DMS153 treated with DMSO at 0.1 percent for 48 hours (cell line): Measurements from ENCODE around the gene LY9.
"Not testable (repeated sequence)": the region's sequence is repeated elsewhere in the genome, so short reads cannot be mapped to it uniquely, and the experiment has no call there.

ENCODE experiments used
- DNase-seq: peaks from one replicate; lab custom pipeline; 2025; ENCODE audit not compliant: unreplicated experiment; lab: John Stamatoyannopoulos, UW

Gene LY9

GRCh38 chr1:160862203-160863060 is 66.5 kb downstream of the LY9 start, which contains the start of gene CD244:
Gene CD244 (minus strand): TSS chr1:160862887. CDS start chr1:160862677, 210 bp downstream.
- DNase-seq, result no peak

- no peak for DNase-seq
Observed at GRCh38 chr1:160863061-160863773, 67.2 kb downstream of the LY9 start.

GRCh38 chr1:160863774-160864131 is 67.8 kb downstream of the LY9 start:
- no peak for DNase-seq

- DNase-seq, result no peak
Observed at GRCh38 chr1:160864173-160864572, 68.2 kb downstream of the LY9 start.

- no peak for DNase-seq
Observed at GRCh38 chr1:160865337-160865736, 69.4 kb downstream of the LY9 start.

- no peak for DNase-seq
Observed at GRCh38 chr1:160866001-160866694, 70.2 kb downstream of the LY9 start.

GRCh38 chr1:160866695-160867260 is 70.8 kb downstream of the LY9 start:
- DNase-seq, result no peak

- not testable (repeated sequence) for DNase-seq
Observed at GRCh38 chr1:160867651-160868050, 71.7 kb downstream of the LY9 start.

- DNase-seq, result no peak
Observed at GRCh38 chr1:160868141-160868540, 72.2 kb downstream of the LY9 start.

- no peak for DNase-seq
Observed at GRCh38 chr1:160874935-160875334, 79.0 kb downstream of the LY9 start.

GRCh38 chr1:160875591-160875990 is 79.6 kb downstream of the LY9 start:
- DNase-seq, result not testable (repeated sequence)

- DNase-seq, result no peak
Observed at GRCh38 chr1:160876311-160876710, 80.3 kb downstream of the LY9 start.

GRCh38 chr1:160877221-160877620 is 81.2 kb downstream of the LY9 start:
- no peak for DNase-seq
